Measurements from ENCODE around the gene DOLPP1.

GRCh38 chr9:129080298-129080600, 662 bp upstream of the DOLPP1 start:
- no peak for TF ChIP-seq CTCF (IDR thresholded peaks at IDR 0.05; ENCODE audit: low read depth, low read length)
- TF ChIP-seq EZH2phosphoT487 (IDR thresholded peaks at IDR 0.05; ENCODE audit: low read depth) = no peak

Data from OCI-LY3 (cell line).